Activated CD8-positive, alpha-beta T cell treated with anti-CD3 and anti-CD28 coated beads, Interleukin-2, amount 10 ng/mL, durations not matched to agents 7 days and 5 days (primary cell): ENCODE results near the gene NR1H3. TPM values are rescaled to one million over a fixed set of nuclear protein-coding genes. Genes with fewer than 3 reads are reported as not detected.
A peak's percentile ranks its signal among the peaks of the same experiment; 100 is the strongest.

Source experiments
- ATAC-seq: fragments of 150-1000 bp; cut with Tn5 transposase; one replicate; pipeline ENCODE4 v1.10.0; 2021; ENCODE audit warnings: moderate library complexity
- CTCF ChIA-PET: fragments of 350-600 bp; sonication (Branson Sonifier 250); formaldehyde crosslinking; loops from one replicate; lab custom pipeline; 2021; ENCODE audit warnings: antibody characterized with exemption; lab: Charles Lee
- POLR2A ChIA-PET: fragments of 350-600 bp; sonication (Branson Sonifier 250); formaldehyde crosslinking; loops from one replicate; lab custom pipeline; 2021; ENCODE audit warnings: antibody characterized with exemption; lab: Charles Lee
- DNase-seq: peaks from one replicate; pipeline ENCODE4 v3.0.0-alpha.2; 2020
- H3K27ac Mint-ChIP-seq: one replicate; pipeline ENCODE4 v1.8.0; 2021; ENCODE audit warnings: mild to moderate bottlenecking, mixed read lengths
- H3K27me3 Mint-ChIP-seq: one replicate; pipeline ENCODE4 v1.8.0; 2021; ENCODE audit warnings: low read depth, mixed read lengths
- H3K36me3 Mint-ChIP-seq: one replicate; pipeline ENCODE4 v1.8.0; 2021; ENCODE audit warnings: low read depth, mixed read lengths
- H3K4me1 Mint-ChIP-seq: one replicate; pipeline ENCODE4 v1.8.0; 2021; ENCODE audit warnings: low read depth, mixed read lengths
- H3K4me3 Mint-ChIP-seq: one replicate; pipeline ENCODE4 v1.8.0; 2021; ENCODE audit warnings: mild to moderate bottlenecking, mixed read lengths
- H3K9me3 Mint-ChIP-seq: one replicate; pipeline ENCODE4 v1.8.0; 2022; ENCODE audit warnings: mixed read lengths; ENCODE audit not compliant: insufficient read depth
- total RNA-seq, 2 experiments: library from RNA; stranded (reverse); gene quantifications; one replicate each; pipeline ENCODE4 v1.2.3, GENCODE V29; 2021

The NR1H3 gene
- total RNA-seq, 2 experiments from 2014 or later: 11.7 to 12.6 TPM

GRCh38 chr11:47257177-47257516, 649 bp upstream of the NR1H3 start:
- no peak for ATAC-seq
- CTCF ChIA-PET: interaction anchor here (3.9 to 4.7 kb wide), 3 partner anchors 8 to 79 kb away, joined by 54 to 68 read pairs (median 54); partner anchors contain the start of genes ACP2, ARFGAP2 and MADD
- H3K36me3 Mint-ChIP-seq: peaks cover 2% of the 10 kb centered on the region
- H3K4me3 Mint-ChIP-seq: no peak overlapping the region
- POLR2A ChIA-PET: interaction anchor here (0.6 to 3.7 kb wide), 5 partner anchors 8 to 131 kb away, joined by 3 to 17 read pairs (median 4); partner anchors contain the start of genes ACP2 and DDB2
- no peaks in the 10 kb centered on the region for H3K27me3 Mint-ChIP-seq
- H3K9me3 Mint-ChIP-seq: no peaks in the 10 kb centered on the region
- no peak overlapping the region for H3K27ac Mint-ChIP-seq
- peaks cover 34% of the 10 kb centered on the region for H3K4me1 Mint-ChIP-seq
- no peak for DNase-seq

GRCh38 chr11:47258317-47258902, 614 bp downstream of the NR1H3 start:
- Mint-ChIP-seq H3K4me3 (no peak overlapping the region), H3K4me1 (peaks cover 34% of the 10 kb centered on the region), H3K9me3 (no peaks in the 10 kb centered on the region), H3K27me3 (no peaks in the 10 kb centered on the region), H3K36me3 (peaks cover 2% of the 10 kb centered on the region), H3K27ac (peak overlapping the region; percentile 53)
- POLR2A ChIA-PET: interaction anchor here (1.3 to 3.7 kb wide), 4 partner anchors 10 to 43 kb away, joined by 4 to 17 read pairs (median 9); partner anchors contain the start of genes ACP2 and DDB2
- DNase-seq (no peak), ATAC-seq (no peak)
- CTCF ChIA-PET: interaction anchor here (0.9 to 4.7 kb wide), 16 partner anchors 10 to 587 kb away, joined by 3 to 68 read pairs (median 6); partner anchors contain the start of genes ACP2, ARFGAP2, DDB2 and MADD

DNA sequence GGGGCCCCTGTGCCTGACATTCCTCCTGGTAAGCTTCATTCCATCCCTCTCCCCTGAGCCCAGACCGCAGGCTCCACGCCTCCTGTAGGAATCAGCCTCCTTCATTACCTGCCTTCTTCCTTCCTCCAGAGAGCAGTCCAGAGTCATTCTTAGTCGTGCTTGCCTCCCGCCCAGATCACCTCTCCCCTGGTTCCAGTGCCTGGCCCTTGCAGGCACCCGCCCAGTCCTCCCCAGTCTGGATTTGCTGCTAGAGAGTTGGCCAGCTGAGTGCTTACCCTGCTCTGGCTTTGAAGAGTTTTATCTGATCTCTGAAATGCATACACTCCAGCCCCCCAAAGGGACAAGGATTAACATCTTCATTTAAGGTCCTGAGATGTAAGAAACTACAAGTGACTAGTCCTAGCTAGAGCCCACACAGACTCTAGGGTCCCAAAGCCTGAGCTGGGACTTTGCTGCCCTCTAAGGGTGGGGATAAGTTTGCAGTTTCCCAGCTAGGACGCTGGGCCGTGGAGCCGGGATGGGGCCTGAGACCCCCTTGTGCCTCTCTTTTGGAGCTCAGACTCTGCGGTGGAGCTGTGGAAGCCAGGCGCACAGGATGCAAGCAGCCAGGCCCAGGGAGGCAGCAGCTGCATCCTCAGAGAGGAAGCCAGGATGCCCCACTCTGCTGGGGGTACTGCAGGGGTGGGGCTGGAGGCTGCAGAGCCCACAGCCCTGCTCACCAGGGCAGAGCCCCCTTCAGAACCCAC, 1.6 kb downstream of the NR1H3 start:
- no peaks in the 10 kb centered on the region for H3K27me3 Mint-ChIP-seq
- H3K9me3 Mint-ChIP-seq: no peaks in the 10 kb centered on the region
- DNase-seq (peak; percentile 62), ATAC-seq (peak; percentile 78)
- H3K27ac Mint-ChIP-seq: peak overlapping the region; percentile 62
- H3K4me1 Mint-ChIP-seq: peaks cover 35% of the 10 kb centered on the region
- POLR2A ChIA-PET: interaction anchor here (0.5 to 3.7 kb wide), 8 partner anchors 9 to 566 kb away, joined by 3 to 17 read pairs (median 5); partner anchors contain the start of genes ACP2 and DDB2
- H3K4me3 Mint-ChIP-seq: no peak overlapping the region
- peaks cover 8% of the 10 kb centered on the region for H3K36me3 Mint-ChIP-seq
- CTCF ChIA-PET: interaction anchor here (0.6 to 4.7 kb wide), 28 partner anchors 9 to 588 kb away, joined by 3 to 68 read pairs (median 4); partner anchors contain the start of genes ACP2, ARFGAP2, DDB2 and MADD

- H3K36me3 Mint-ChIP-seq: peaks cover 13% of the 10 kb centered on the region
- peak overlapping the region; percentile 62 for H3K27ac Mint-ChIP-seq
- no peak overlapping the region for H3K4me3 Mint-ChIP-seq
- no peak for DNase-seq
- no peaks in the 10 kb centered on the region for H3K9me3 Mint-ChIP-seq
- no peaks in the 10 kb centered on the region for H3K27me3 Mint-ChIP-seq
- CTCF ChIA-PET: interaction anchor here (0.9 to 4.7 kb wide), 10 partner anchors 8 to 149 kb away, joined by 3 to 68 read pairs (median 27); partner anchors contain the start of genes ACP2, ARFGAP2, DDB2 and MADD
- H3K4me1 Mint-ChIP-seq: peaks cover 37% of the 10 kb centered on the region
- POLR2A ChIA-PET: interaction anchor here (1.5 to 3.7 kb wide), 2 partner anchors 12 to 16 kb away, joined by 5 to 17 read pairs; partner anchors contain the start of gene ACP2
- no peak for ATAC-seq
These were observed 2.6 kb downstream of the NR1H3 start for GRCh38 chr11:47260366-47260765.

GRCh38 chr11:47261291-47261800, 3.5 kb downstream of the NR1H3 start:
- H3K4me3 Mint-ChIP-seq: no peak overlapping the region
- H3K9me3 Mint-ChIP-seq: no peaks in the 10 kb centered on the region
- H3K27me3 Mint-ChIP-seq: no peaks in the 10 kb centered on the region
- POLR2A ChIA-PET: interaction anchor here (0.8 kb wide), 1 partner anchor 20 kb away, joined by 3 read pairs; no protein-coding TSS in a partner anchor
- CTCF ChIA-PET: interaction anchor here (3.0 to 4.7 kb wide), 2 partner anchors 13 to 46 kb away, joined by 27 to 68 read pairs; partner anchors contain the start of genes ACP2 and DDB2
- peaks cover 14% of the 10 kb centered on the region for H3K36me3 Mint-ChIP-seq
- no peak for DNase-seq
- ATAC-seq: no peak
- H3K4me1 Mint-ChIP-seq: peaks cover 45% of the 10 kb centered on the region
- H3K27ac Mint-ChIP-seq: peak overlapping the region; percentile 64

GRCh38 chr11:47264119-47264518, 6.3 kb downstream of the NR1H3 start:
- ChIA-PET CTCF (interaction anchor here (0.7 to 1.3 kb wide), 2 partner anchors 82 to 84 kb away, joined by 3 to 5 read pairs; no protein-coding TSS in a partner anchor), POLR2A (interaction anchor here (0.6 to 2.9 kb wide), 3 partner anchors 16 to 48 kb away, joined by 3 to 13 read pairs (median 6); partner anchors contain the start of gene ACP2)
- Mint-ChIP-seq H3K27ac (peak overlapping the region; percentile 53), H3K9me3 (no peaks in the 10 kb centered on the region), H3K4me3 (no peak overlapping the region), H3K4me1 (peaks cover 50% of the 10 kb centered on the region), H3K27me3 (no peaks in the 10 kb centered on the region), H3K36me3 (peaks cover 14% of the 10 kb centered on the region)
- no peak for ATAC-seq
- DNase-seq: no peak

- Mint-ChIP-seq H3K9me3 (no peaks in the 10 kb centered on the region), H3K4me1 (peaks cover 48% of the 10 kb centered on the region), H3K36me3 (peaks cover 14% of the 10 kb centered on the region), H3K4me3 (no peak overlapping the region), H3K27ac (peak overlapping the region; percentile 87), H3K27me3 (no peaks in the 10 kb centered on the region)
- ATAC-seq: no peak
- ChIA-PET POLR2A (interaction anchor here (1.6 to 2.9 kb wide), 2 partner anchors 16 to 18 kb away, joined by 6 to 13 read pairs; partner anchors contain the start of gene ACP2), CTCF (interaction anchor here (0.7 to 1.3 kb wide), 5 partner anchors 9 to 85 kb away, joined by 3 to 5 read pairs (median 3); partner anchors contain the start of gene ACP2)
- no peak for DNase-seq
These were observed 6.7 kb downstream of the NR1H3 start for GRCh38 chr11:47264521-47264920.

GRCh38 chr11:47267876-47268275, 10.1 kb downstream of the NR1H3 start:
- CTCF ChIA-PET: interaction anchor here (1.0 to 2.3 kb wide), 6 partner anchors 9 to 163 kb away, joined by 3 to 29 read pairs (median 6); partner anchors contain the start of genes ACP2 and NR1H3
- Mint-ChIP-seq H3K27ac (peak overlapping the region; percentile 98), H3K4me1 (peaks cover 61% of the 10 kb centered on the region), H3K36me3 (peaks cover 12% of the 10 kb centered on the region), H3K27me3 (no peaks in the 10 kb centered on the region), H3K9me3 (no peaks in the 10 kb centered on the region), H3K4me3 (no peak overlapping the region)
- DNase-seq (no peak), ATAC-seq (no peak)
- POLR2A ChIA-PET: interaction anchor here (1.1 to 1.4 kb wide), 4 partner anchors 9 to 53 kb away, joined by 3 to 7 read pairs (median 6); partner anchors contain the start of genes ACP2 and DDB2

GRCh38 chr11:47268448-47269001, 10.7 kb downstream of the NR1H3 start:
- peaks cover 64% of the 10 kb centered on the region for H3K4me1 Mint-ChIP-seq
- ChIA-PET CTCF (interaction anchor here (0.7 to 2.3 kb wide), 7 partner anchors 9 to 163 kb away, joined by 3 to 29 read pairs (median 5); partner anchors contain the start of genes ACP2 and NR1H3), POLR2A (interaction anchor here (1.1 to 1.4 kb wide), 4 partner anchors 10 to 53 kb away, joined by 3 to 7 read pairs (median 6); partner anchors contain the start of genes ACP2 and DDB2)
- peak overlapping the region; percentile 98 for H3K27ac Mint-ChIP-seq
- peaks cover 12% of the 10 kb centered on the region for H3K36me3 Mint-ChIP-seq
- no peak for ATAC-seq
- peak overlapping the region; percentile 84 for H3K4me3 Mint-ChIP-seq
- H3K27me3 Mint-ChIP-seq: no peaks in the 10 kb centered on the region
- H3K9me3 Mint-ChIP-seq: no peaks in the 10 kb centered on the region
- no peak for DNase-seq

DNA sequence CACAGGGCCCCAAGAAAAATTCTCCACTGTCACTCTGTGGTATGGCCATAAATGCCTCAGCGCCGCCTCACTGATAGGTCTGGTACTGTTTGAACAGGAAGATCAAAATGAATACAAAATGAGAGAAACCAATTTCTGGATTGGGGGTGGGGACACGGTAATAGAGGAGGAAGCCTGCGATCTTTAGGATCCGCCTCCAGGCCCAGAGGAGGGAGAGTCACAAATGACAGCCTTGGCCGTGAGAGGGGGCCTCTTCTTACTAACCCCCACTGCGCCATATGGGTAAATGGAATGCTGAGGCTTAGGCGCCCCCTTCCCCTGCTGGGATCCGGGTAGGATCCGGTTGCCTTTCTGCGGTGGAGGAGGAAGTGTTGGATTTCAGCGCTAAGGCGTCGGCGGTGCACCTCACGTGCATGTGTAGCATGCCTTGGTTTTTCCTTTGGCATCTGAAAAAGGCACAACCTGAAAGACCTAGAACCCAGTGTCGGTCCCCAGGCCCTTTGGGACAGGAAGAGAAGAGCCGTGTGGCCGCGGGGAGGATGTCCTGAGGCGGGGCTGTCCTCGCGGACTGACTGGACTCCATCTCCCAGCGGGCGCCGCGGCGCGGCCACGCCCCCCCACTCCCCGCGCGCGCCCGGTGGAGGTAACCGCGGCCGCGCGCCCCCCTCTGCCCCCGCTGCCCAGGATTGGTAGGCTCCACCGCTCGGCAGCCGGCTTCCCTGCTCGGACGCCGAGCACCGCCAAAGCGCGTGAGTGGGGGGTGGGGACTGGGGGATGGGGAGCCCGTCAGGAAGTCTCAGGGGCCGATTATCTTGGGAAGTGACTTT, 11.4 kb downstream of the NR1H3 start:
- Mint-ChIP-seq H3K27me3 (no peaks in the 10 kb centered on the region), H3K9me3 (no peaks in the 10 kb centered on the region), H3K4me3 (peak overlapping the region; percentile 84), H3K27ac (peak overlapping the region; percentile 98), H3K36me3 (peaks cover 13% of the 10 kb centered on the region), H3K4me1 (peaks cover 68% of the 10 kb centered on the region)
- CTCF ChIA-PET: interaction anchor here (0.7 to 5.2 kb wide), 6 partner anchors 10 to 91 kb away, joined by 3 to 54 read pairs (median 6); partner anchors contain the start of genes ACP2 and NR1H3
- ATAC-seq (peak; percentile 55), DNase-seq (peak; percentile 90)
- POLR2A ChIA-PET: interaction anchor here (1.1 to 3.4 kb wide), 6 partner anchors 10 to 54 kb away, joined by 3 to 26 read pairs (median 6); partner anchors contain the start of genes ACP2 and DDB2
